ENCODE measurements around the gene SYT5.

DNA sequence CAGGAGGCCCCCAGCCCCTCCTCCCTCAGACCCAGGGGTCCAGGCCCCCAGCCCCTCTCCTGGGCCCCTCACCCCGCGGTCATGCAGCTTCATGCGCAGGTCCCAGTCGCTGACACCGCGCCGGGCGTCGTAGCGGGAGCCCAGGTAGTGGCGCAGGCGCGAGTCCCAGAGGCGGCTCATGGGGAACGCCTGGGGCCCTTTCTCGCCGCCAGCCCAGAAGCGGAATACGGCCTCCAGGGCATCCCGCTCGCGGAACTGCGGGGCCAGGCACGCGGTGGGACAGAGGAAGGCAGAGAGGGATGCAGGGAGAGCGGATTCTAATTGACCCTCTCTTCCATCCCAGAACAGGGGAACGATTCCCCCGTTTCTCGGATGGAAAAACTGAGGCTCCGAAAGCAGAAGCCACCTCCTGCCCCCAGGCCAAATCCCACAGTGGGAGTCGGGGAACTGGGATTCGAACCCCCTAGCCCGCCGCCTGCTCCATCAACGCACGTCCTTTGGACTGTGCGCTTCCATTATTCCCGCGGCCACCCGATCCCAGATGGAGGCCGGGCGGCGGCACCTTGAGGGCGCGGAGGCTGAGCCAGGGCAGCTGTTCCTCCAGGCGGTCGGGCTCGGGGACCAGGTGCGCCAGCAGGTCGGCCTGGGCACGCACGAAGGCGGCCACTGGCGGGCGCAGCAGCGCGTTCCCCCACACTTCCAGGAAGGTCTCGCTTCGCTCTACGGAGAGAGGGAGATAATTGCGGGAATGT lies 18.3 kb downstream of the SYT5 start:
- TF ChIP-seq, protein P1, sequence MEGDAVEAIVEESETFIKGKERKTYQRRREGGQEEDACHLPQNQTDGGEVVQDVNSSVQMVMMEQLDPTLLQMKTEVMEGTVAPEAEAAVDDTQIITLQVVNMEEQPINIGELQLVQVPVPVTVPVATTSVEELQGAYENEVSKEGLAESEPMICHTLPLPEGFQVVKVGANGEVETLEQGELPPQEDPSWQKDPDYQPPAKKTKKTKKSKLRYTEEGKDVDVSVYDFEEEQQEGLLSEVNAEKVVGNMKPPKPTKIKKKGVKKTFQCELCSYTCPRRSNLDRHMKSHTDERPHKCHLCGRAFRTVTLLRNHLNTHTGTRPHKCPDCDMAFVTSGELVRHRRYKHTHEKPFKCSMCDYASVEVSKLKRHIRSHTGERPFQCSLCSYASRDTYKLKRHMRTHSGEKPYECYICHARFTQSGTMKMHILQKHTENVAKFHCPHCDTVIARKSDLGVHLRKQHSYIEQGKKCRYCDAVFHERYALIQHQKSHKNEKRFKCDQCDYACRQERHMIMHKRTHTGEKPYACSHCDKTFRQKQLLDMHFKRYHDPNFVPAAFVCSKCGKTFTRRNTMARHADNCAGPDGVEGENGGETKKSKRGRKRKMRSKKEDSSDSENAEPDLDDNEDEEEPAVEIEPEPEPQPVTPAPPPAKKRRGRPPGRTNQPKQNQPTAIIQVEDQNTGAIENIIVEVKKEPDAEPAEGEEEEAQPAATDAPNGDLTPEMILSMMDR (IDR thresholded peaks at IDR 0.05): no peak
- no peak for TF ChIP-seq EZH2 (IDR thresholded peaks at IDR 0.05; ENCODE audit: borderline replicate concordance, insufficient read depth, low read depth, low read length, poor library complexity, severe bottlenecking)

Measured in B cell (primary cell).